Activated effector memory CD4-positive, alpha-beta T cell treated with Interleukin-2 at 50 U/mL for 16 hours (primary cell): ENCODE results near the gene CRYZL1.
A peak's percentile ranks its signal among the peaks of the same experiment; 100 is the strongest.
"Not testable (repeated sequence)": the region's sequence is repeated elsewhere in the genome, so short reads cannot be mapped to it uniquely, and the experiment has no call there.

ENCODE experiments used
- DNase-seq: peaks from one replicate; pipeline ENCODE4 v3.0.0-alpha.2; 2020

CRYZL1 gene

GRCh38 chr21:33660406-33660805 lies 18.9 kb upstream of the CRYZL1 start:
- no peak for DNase-seq

GRCh38 chr21:33659568-33659949 lies 18.0 kb upstream of the CRYZL1 start:
- no peak for DNase-seq

GRCh38 chr21:33658919-33659567 lies 17.5 kb upstream of the CRYZL1 start:
- DNase-seq = no peak

GRCh38 chr21:33657124-33657820 lies 15.7 kb upstream of the CRYZL1 start:
- no peak for DNase-seq

GRCh38 chr21:33655588-33656221 lies 14.2 kb upstream of the CRYZL1 start:
- DNase-seq = no peak

GRCh38 chr21:33654412-33654811 lies 12.9 kb upstream of the CRYZL1 start:
- DNase-seq = no peak

- no peak for DNase-seq
Observed at GRCh38 chr21:33651965-33652680, 10.6 kb upstream of the CRYZL1 start.

- DNase-seq = no peak
Observed at GRCh38 chr21:33650929-33651509, 9.5 kb upstream of the CRYZL1 start.

- no peak for DNase-seq
Observed at GRCh38 chr21:33650230-33650629, 8.7 kb upstream of the CRYZL1 start.

GRCh38 chr21:33648555-33648954 lies 7.0 kb upstream of the CRYZL1 start:
- DNase-seq = no peak

GRCh38 chr21:33647587-33647986 lies 6.0 kb upstream of the CRYZL1 start:
- DNase-seq = no peak

GRCh38 chr21:33645730-33646129 lies 4.2 kb upstream of the CRYZL1 start:
- no peak for DNase-seq

GRCh38 chr21:33644383-33645074 lies 3.0 kb upstream of the CRYZL1 start:
- DNase-seq = no peak

GRCh38 chr21:33643658-33644311 lies 2.2 kb upstream of the CRYZL1 start:
- DNase-seq = no peak

GRCh38 chr21:33642896-33643657 lies 1.5 kb upstream of the CRYZL1 start:
- DNase-seq = peak; percentile 1

- peak; percentile 99 for DNase-seq
Observed at GRCh38 chr21:33642027-33642895, 720 bp upstream of the CRYZL1 start, which contains the start of gene ITSN1. Gene ITSN1, plus strand, starts transcription at chr21:33642501. Its CDS starts 76,328 bp downstream, at chr21:33718829.

GRCh38 chr21:33640697-33641351 lies 717 bp downstream of the CRYZL1 start:
- DNase-seq = no peak

GRCh38 chr21:33634254-33634653 lies 7.3 kb downstream of the CRYZL1 start:
- DNase-seq = no peak

GRCh38 chr21:33626151-33626550 lies 15.4 kb downstream of the CRYZL1 start:
- not testable (repeated sequence) for DNase-seq
